ENCODE data around the gene ZNF282. TPM values are rescaled to one million over a fixed set of nuclear protein-coding genes. Genes with fewer than 3 reads are reported as not detected.

ZNF282 gene
- total and polyA plus RNA-seq, 9 of the 15 experiments (the other 6 are each of a cell fraction or from before 2014, with no cell fraction given), result 0.76 to 58.6 (median 17.4) TPM

- TF ChIP-seq MLX (CRISPR knock-in tag; conservative IDR thresholded peaks at IDR 0.05) (0 out of 4 replicates have a peak, but pooled peaks of 1 of the 2 experiments have one; percentile 31), EP400 (IDR thresholded peaks at IDR 0.05) (peak; percentile 93), KDM2B (CRISPR knock-in tag; IDR thresholded peaks at IDR 0.05) (peak; percentile 77; the same call in 1 of the 2 replicates), TGIF2 (CRISPR knock-in tag; IDR thresholded peaks at IDR 0.05) (0 out of 2 replicates have a peak, but pooled peaks have one; percentile 52), SP2 (IDR thresholded peaks at IDR 0.05; ENCODE audit: extremely low read depth, low read depth, low read length, poor library complexity, severe bottlenecking) (peak; percentile 11), RBM39 (optimal IDR thresholded peaks at IDR 0.05; ENCODE audit: low read depth, low read length) (no peak), GATAD2B (IDR thresholded peaks at IDR 0.05; ENCODE audit: borderline replicate concordance) (no peak; the same call in none of the 2 replicates), SLC30A9 (CRISPR knock-in tag; IDR thresholded peaks at IDR 0.05) (no peak), E2F1 (CRISPR knock-in tag; IDR thresholded peaks at IDR 0.05) (peak; percentile 61; the same call in 1 of the 2 replicates), JUND (IDR thresholded peaks at IDR 0.05; ENCODE audit: borderline replicate concordance, low read depth, low read length) (peak; percentile 70), JUND (tag; IDR thresholded peaks at IDR 0.05; ENCODE audit: borderline replicate concordance, low read depth, low read length) (no peak), DACH1 (IDR thresholded peaks at IDR 0.05; ENCODE audit: partially characterized antibody) (peak; percentile 73), REST (IDR thresholded peaks at IDR 0.05; ENCODE audit: borderline replicate concordance) (peak; percentile 69), REST (CRISPR knock-in tag; IDR thresholded peaks at IDR 0.05; ENCODE audit: low read depth) (peak; percentile 86), ETS2 (tag; IDR thresholded peaks at IDR 0.05; ENCODE audit: borderline replicate concordance, poor library complexity, severe bottlenecking) (no peak), NFIX (CRISPR knock-in tag; IDR thresholded peaks at IDR 0.05; ENCODE audit: low read depth) (no peak)
These were observed at the start of gene ZNF282 (continued) for GRCh38 chr7:149195180-149196150.
